K562 (cell line): Measurements from ENCODE around the gene ZNF646. TPM values are rescaled to one million over a fixed set of nuclear protein-coding genes. Genes with fewer than 3 reads are reported as not detected.

Source experiments
- ARHGAP35 ChIP-seq: fragments of 450-650 bp; IDR thresholded peaks from 2 replicates; pipeline ENCODE4 v1.6.1; 2018; ENCODE audit not compliant: partially characterized antibody
- ATF2 ChIP-seq: sonication (generic); formaldehyde crosslinking; IDR thresholded peaks from 2 replicates; pipeline ENCODE4 v1.8.1; 2022; ENCODE audit warnings: missing genetic modification reagents
- ATF7 ChIP-seq: fragments of 450-650 bp; IDR thresholded peaks from 2 replicates; pipeline ENCODE4 v1.7.1; 2014; ENCODE audit warnings: mild to moderate bottlenecking, moderate library complexity
- CHAMP1 ChIP-seq: fragments of 450-650 bp; IDR thresholded peaks from 2 replicates; pipeline ENCODE4 v1.6.1; 2016; ENCODE audit warnings: mild to moderate bottlenecking
- CREB3 ChIP-seq: fragments of 450-650 bp; conservative IDR thresholded peaks from 2 replicates; pipeline ENCODE4 v1.6.1; 2016; ENCODE audit warnings: missing genetic modification characterization, low read depth, mild to moderate bottlenecking, missing compliant biosample characterization, moderate library complexity
- CREBBP ChIP-seq: IDR thresholded peaks from one replicate; pipeline ENCODE4 v1.6.1; 2012; ENCODE audit warnings: low read depth, mild to moderate bottlenecking, control low read depth, inconsistent platforms, low read length
- DIDO1 ChIP-seq: fragments of 450-650 bp; IDR thresholded peaks from 2 replicates; pipeline ENCODE4 v1.6.1; 2016; ENCODE audit warnings: low read depth, missing biosample characterization, missing genetic modification characterization
- DLX4 ChIP-seq: fragments of 250-450 bp; sonication (Bioruptor Pico); IDR thresholded peaks from 2 replicates; pipeline ENCODE4 v1.6.1; 2021; ENCODE audit warnings: mild to moderate bottlenecking
- ETS2 ChIP-seq: IDR thresholded peaks from 2 replicates; pipeline ENCODE4 v1.6.1; 2016; ENCODE audit warnings: borderline replicate concordance, missing genetic modification characterization, mild to moderate bottlenecking, moderate library complexity, missing compliant biosample characterization; ENCODE audit not compliant: poor library complexity, severe bottlenecking
- FOXA1 ChIP-seq: fragments of 450-650 bp; IDR thresholded peaks from 2 replicates; pipeline ENCODE4 v1.6.1; 2016; ENCODE audit warnings: mild to moderate bottlenecking, borderline replicate concordance
- HOXB6 ChIP-seq: fragments of 250-450 bp; sonication (Bioruptor Pico); IDR thresholded peaks from 2 replicates; pipeline ENCODE4 v1.5.1; 2022; ENCODE audit warnings: mild to moderate bottlenecking, borderline replicate concordance
- MCM5 ChIP-seq: fragments of 450-650 bp; IDR thresholded peaks from 2 replicates; pipeline ENCODE4 v1.6.1; 2016; ENCODE audit warnings: low read depth
- MIER1 ChIP-seq: fragments of 450-650 bp; IDR thresholded peaks from 2 replicates; pipeline ENCODE4 v1.6.1; 2016; ENCODE audit warnings: antibody characterized with exemption, mild to moderate bottlenecking, low read depth
- PRPF4 ChIP-seq: fragments of 200-400 bp; formaldehyde crosslinking; IDR thresholded peaks from one replicate; pipeline ENCODE4 v1.6.1; 2017; ENCODE audit warnings: low read length, low read depth, mild to moderate bottlenecking; ENCODE audit not compliant: insufficient read depth, poor library complexity, severe bottlenecking
- SETDB1 ChIP-seq: IDR thresholded peaks from one replicate; pipeline ENCODE4 v1.6.1; 2012; ENCODE audit warnings: low read length, control low read depth, inconsistent platforms
- SRSF9 ChIP-seq: fragments of 200-400 bp; formaldehyde crosslinking; IDR thresholded peaks from 2 replicates; pipeline ENCODE4 v1.6.1; 2017; ENCODE audit warnings: low read depth, low read length, borderline replicate concordance
- ZBTB34 ChIP-seq: fragments of 250-450 bp; sonication (Bioruptor Pico); IDR thresholded peaks from 2 replicates; pipeline ENCODE4 v1.8.0; 2021; ENCODE audit warnings: mild to moderate bottlenecking, moderate library complexity
- ZKSCAN1 ChIP-seq: fragments of 150-350 bp; IDR thresholded peaks from 2 replicates; pipeline ENCODE4 v1.6.1; 2016; ENCODE audit warnings: low read depth, low read length
- ZNF197 ChIP-seq: fragments of 200-800 bp; sonication (Bioruptor generic); IDR thresholded peaks from 2 replicates; pipeline ENCODE4 v1.6.1; 2016; ENCODE audit warnings: low read depth, missing genetic modification characterization, missing compliant biosample characterization
- polyA plus RNA-seq, 8 experiments: library from polyadenylated mRNA; depleted of rRNA in 4 of 8; stranded (reverse) in 5 of 8; unstranded in 3 of 8; fragments of >200 nt; fragmentation: Nextera tagmentation in 2 of 8; fragmentation: Illumina TruSeq in 1 of 8; extraction: Ambion mirVana in 2 of 8; extraction: Trizol in 1 of 8; gene quantifications; 2 replicates each; pipeline versions ENCODE4 v1.2.1 to v1.2.3, GENCODE V29; 2011 to 2014; ENCODE audit warnings: inconsistent platforms in 1 of 8, missing spikeins in 1 of 8
- total RNA-seq, 7 experiments: library from RNA; depleted of rRNA in 6 of 7; stranded (reverse); fragments of >200 nt in 6 of 7; fragmentation: Illumina TruSeq in 2 of 7; extraction: Trizol in 2 of 7; gene quantifications; 2 replicates each; pipeline versions ENCODE4 v1.2.1 to v1.2.3, GENCODE V29; 2011 to 2021; ENCODE audit warnings: low replicate concordance in 1 of 7

Gene ZNF646
- total and polyA plus RNA-seq, 9 of the 15 experiments (the other 6 are each of a cell fraction or from before 2014, with no cell fraction given) = 0.08 to 20.6 (median 8.0) TPM

GRCh38 chr16:31094424-31095120 lies 20.4 kb downstream of the ZNF646 start, which contains the start of gene VKORC1 (continued):
- TF ChIP-seq ATF2 (no peak), MCM5 (no peak), CHAMP1 (no peak), ZNF197 (CRISPR knock-in tag) (0 out of 2 replicates have a peak, but pooled peaks have one; percentile 74), CREBBP (no peak), SETDB1 (no peak), ZKSCAN1 (no peak), FOXA1 (no peak), PRPF4 (no peak), HOXB6 (no peak), ETS2 (tag) (no peak), ZBTB34 (CRISPR knock-in tag) (no peak), DIDO1 (tag) (no peak), SRSF9 (no peak), DLX4 (CRISPR knock-in tag) (no peak), MIER1 (no peak), ARHGAP35 (no peak), CREB3 (tag) (no peak), ATF7 (peak; percentile 83)
